HG03039 (cell line): ENCODE measurements around the gene ZC3HAV1.
"Not testable (repeated sequence)": the region's sequence is repeated elsewhere in the genome, so short reads cannot be mapped to it uniquely, and the experiment has no call there.

Source experiments
- ATAC-seq: cut with Tn5 transposase; IDR thresholded peaks from one replicate; pipeline ENCODE4 v1.9.1; 2021; ENCODE audit warnings: mild to moderate bottlenecking, moderate library complexity; ENCODE audit not compliant: unreplicated experiment

Gene ZC3HAV1

DNA sequence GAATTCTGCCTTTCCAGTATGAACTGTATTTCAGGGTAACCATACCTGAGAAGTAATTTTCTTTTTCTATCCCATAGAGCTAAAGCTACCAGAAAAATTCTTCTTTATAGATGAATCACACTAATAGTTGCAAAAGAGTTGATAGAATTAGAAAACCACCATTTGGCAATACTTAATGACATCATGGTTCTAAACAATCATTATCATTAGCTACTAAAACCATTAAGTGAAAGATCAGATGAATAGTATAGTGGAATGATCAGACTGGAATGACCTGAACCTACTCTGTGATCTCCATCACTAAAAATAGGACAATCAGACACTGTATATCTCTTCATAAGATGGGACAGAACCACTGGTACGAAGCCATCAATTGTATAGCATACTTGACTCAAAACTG is 53.8 kb downstream of the ZC3HAV1 start:
- ATAC-seq: no peak

DNA sequence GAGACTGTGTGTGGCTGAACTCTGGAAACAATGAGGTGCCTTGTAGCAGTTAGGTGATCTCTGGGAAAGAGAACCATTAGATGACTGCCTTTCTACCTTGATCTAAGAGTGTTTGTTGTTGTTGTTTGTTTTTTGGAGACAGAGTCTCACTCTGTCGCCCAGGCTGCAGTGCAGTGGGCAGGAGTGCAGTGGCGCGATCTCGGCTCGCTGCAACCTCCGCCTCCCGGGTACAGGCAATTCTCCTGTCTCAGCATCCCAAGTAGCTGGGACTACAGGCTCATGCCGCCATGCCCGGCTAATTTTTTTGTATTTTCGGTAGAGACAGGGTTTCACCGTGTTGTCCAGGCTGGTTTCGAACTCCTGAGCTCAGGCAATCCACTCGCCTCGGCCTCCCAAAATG is 54.9 kb downstream of the ZC3HAV1 start:
- not testable (repeated sequence) for ATAC-seq

DNA sequence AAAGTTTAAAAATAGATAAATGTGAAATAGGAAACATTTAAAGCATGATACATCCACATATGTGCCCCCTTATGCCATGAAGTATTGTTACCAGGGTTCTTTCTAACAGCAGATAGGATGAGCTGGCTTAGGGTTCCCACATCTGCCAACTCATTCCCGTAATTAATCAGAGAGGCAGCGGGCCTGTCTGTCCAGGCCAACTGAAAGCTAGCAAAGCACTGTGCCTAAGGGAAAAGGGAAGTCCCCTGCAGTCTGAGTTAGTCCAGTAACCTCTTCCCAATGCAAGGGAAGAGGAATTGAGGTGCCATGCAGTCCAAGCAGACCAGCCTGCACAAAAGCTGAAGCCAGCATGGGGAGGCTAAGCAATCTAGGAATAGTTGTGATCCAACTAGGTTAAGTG is 55.4 kb downstream of the ZC3HAV1 start:
- no peak for ATAC-seq

DNA sequence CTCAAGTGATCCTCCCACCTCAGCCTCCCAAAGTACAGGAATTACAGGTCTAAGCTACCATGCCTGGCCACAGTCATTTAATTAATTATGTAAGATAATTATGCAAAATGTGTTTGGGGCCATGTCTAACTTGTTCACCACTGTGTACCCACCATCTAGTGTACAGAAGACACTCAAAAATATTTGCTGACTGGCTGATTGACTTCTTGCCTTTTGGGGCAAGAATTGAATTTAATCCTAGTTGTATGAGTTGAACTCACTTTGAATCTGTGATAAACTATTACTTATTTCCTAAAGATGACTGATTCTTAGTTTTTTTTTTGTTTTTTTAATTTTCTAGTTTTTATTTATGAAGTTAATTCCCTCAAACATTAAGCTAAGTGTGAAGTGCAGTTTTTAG is 57.9 kb downstream of the ZC3HAV1 start:
- no peak for ATAC-seq

DNA sequence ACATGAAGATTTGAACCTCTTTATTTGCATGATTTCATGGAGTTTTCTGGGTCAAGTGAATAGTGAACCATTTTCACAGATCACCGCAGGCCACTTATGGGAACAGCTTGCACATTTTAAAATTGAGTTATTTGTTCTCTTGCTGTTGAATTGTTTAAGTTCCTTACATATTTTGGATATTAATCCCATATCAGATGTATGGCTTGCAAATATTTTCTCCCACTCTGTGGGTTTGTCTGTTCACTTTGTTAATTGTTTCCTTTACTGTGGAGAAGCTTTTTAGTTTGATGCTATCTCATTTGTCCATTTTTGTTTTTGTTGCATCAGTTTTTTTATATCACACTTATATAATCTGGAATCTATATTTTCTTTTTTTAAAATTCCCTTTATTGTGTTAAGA is 59.6 kb downstream of the ZC3HAV1 start:
- ATAC-seq: no peak

DNA sequence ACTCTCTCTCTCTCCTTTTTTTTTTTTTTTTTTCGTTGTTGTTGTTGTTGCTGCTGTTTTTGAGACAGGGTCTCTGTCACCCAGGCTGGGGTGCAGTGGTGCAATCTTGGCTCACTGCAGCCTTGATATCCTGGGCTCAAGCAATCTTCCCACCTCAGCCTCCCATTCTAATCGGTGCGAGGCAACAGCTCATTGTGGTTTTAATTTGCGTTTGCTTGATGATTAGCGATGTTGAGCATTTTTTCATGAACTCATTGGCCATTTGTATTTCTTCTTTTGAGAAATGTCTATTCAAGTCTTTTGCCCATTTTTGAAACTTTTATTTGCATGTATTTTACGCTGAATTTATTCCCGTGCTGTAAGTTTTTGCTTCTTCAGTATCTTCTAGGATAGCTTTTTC is 60.4 kb downstream of the ZC3HAV1 start:
- no peak for ATAC-seq

DNA sequence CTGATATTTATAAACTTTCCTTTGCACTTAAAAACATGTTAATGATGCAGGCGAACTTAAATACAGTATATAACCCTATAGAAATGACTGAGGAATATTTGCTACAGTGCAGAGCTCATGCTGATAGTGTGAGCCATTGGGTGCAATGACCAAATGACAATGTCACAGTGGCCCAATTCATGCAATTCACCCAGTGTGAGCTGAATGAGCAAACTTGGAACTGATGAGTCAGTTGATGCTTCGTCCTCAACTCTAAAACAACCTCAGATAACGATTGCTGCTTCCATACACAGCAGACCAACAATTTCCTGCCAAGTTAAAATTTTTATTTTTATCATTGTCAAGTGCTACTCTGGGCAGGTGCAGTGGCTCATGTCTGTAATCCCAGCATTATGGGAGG is 61.5 kb downstream of the ZC3HAV1 start:
- no peak for ATAC-seq

DNA sequence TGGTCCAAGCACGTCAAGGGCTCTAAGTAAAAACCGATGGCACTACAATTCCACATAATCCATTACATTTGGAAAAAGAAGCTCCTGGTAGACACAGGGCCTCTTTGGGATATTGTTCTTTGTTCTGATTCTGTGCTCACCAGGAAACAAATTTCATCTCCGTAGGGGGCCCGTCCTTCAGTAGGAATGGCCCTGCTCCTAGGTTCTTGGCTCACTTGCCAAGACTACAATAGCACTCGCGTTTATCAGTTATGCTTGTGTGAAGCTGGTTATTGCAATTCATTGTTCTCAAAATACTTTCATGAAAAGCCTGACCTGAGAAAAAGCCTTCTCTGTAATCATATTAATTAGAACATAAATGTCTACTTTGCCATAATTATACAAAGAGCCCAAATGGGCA is 63.4 kb downstream of the ZC3HAV1 start:
- ATAC-seq: no peak

DNA sequence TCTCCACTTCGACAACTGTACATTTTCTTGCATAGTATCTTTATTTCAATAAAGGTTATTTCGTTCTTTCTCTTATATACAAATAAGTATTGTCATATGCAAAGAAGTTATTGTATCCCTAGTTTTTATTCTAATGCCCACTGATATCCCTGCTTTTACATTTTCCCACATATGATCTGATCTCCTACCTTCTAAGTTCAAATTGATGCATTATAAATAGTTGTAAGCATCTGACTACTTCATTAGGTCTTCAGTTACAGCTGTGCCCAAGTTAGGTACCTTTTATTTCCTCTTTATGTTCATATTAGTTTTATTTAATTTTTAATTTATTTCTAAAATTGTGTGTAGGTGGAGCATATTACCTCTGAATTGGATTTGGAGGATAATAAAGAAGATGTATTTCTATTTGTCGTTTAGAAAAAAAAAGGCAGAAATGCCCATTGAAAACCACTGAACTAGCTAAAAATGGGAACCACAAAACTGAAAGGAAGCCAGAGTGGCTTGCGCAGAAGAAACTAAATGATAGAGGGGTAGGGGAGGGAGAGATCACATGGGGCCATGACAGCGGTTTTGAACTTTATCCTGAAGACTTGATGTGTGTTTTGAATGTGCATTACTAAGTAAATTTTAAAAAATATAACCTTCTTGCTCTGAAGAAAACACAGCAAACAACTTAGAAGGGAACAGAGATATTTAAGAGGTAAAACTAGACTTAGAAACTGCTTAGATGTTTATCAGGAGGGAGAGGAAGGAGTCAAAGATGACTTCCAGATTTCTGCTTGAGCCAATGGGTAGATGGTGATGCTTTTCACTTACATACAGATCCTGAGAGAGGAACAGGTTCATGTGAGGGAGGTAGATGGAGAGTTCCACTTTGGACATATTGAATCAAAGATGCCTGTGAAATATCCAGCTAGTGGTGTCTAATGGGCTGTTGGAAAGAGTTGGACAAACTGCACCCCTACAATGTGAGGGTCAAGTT is 64.4 kb downstream of the ZC3HAV1 start:
- no peak for ATAC-seq

DNA sequence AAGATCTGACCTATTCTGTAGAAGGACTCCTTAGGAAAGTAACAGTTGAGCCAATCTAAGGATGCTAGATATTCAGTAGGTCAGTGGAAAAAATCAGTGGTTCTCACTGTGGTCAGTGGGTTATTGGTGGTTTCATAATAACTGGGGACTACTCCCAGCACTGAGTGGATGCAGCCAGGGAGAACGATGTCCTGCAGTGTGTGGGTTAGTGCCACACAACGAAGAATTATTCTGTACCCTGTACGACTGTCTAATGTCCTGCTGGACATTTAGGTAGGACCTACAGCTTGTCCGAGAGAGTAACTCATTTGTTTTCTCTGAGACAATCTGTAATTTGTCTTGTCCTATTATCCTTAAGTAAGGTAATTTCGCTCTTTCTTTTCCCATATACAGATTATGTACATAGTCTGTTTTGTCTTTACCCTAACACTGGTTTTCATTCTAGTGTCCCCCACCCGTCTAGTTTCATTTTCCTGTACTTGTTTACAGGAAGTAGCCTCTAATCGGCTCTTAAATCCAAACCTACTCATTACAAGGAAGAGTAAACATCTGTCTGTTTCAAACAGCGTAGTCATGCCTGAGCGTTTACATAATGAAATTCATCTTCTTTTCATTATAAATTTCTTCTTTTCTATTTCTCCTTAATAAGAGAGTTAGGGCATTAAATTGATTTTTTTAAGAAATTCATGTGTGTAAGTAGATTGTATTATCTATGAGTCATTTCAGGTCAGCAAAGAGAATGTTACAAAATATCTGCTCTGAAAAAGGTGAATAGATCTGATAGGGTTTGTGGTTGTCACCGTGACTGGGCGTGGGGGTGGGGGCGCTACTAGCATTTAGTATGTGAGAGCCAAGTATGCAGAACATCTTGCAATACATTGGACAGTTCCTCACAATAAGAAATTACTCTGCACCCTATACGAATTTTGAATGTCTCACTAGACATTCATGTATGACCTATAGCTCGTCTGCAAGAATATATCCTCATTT is 65.4 kb downstream of the ZC3HAV1 start:
- ATAC-seq: no peak

DNA sequence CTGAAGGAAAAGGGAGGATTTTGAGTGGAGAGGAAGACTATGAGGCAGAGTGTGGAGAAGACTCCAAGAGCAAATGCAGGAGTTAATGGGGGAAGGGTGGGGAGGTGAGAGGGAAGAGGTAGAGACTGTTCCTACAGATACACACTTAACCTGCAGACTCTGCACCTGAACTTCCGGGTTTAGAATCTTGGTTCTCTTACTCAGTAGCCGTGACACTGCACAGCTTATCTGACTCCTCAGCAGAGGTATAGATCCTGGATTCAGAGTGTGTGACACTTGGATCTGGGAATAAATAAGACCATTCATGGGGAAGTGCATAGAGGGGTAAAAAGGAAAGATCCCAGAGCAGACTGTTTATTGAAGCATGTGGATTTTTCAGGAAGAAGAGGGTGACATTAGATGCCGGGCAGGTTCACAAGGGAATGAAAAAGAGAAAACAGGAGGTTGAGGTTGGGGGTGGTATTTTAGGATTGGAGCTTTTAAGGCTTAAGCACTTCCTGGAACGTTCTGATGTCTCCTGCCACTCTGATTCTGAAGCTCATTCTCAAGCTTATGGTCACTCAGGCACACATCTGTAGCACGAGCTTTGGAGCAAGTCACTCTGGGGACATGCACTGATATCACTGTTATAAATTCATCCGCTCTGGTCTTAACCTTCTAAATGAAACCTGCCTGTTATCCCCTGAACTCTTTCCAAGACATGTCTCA is 68.0 kb downstream of the ZC3HAV1 start:
- no peak for ATAC-seq

DNA sequence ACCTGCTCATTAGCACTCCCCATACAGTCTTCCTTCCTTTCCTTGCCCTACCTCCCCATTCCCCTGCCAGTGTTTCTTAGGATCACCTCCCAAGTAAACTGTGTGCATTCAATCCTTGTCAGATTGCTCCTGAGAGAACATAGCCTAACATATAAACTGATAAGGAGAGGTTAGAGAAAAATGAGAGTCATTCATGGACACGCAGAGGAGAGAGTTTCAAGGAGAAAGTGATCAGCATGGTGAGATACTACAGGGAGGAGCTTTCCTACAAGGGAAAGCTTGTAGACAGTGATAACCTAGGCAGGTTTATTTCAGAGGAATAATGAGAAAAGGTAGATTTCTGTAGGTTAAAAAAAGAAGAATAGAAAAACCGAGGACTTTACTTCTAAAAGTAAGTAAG is 70.8 kb downstream of the ZC3HAV1 start:
- no peak for ATAC-seq

DNA sequence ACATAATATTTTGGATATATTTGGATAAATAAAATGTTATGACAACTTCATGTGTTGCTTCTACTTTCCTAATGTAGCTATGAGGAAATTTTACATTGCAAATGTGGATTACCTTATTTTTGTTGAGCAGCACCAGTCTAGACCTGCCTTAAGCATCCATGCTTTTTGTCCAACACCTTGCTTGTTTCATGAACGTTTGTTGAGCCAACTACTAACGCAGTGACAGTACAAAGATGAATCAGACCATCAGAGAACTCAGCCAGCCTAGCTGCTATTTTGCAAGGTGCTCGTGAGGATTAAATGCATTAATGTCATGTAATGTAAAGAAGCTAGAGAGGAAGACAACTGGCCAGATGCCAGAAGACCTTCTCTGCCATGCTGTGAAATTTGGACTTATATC is 72.6 kb downstream of the ZC3HAV1 start:
- ATAC-seq: no peak

DNA sequence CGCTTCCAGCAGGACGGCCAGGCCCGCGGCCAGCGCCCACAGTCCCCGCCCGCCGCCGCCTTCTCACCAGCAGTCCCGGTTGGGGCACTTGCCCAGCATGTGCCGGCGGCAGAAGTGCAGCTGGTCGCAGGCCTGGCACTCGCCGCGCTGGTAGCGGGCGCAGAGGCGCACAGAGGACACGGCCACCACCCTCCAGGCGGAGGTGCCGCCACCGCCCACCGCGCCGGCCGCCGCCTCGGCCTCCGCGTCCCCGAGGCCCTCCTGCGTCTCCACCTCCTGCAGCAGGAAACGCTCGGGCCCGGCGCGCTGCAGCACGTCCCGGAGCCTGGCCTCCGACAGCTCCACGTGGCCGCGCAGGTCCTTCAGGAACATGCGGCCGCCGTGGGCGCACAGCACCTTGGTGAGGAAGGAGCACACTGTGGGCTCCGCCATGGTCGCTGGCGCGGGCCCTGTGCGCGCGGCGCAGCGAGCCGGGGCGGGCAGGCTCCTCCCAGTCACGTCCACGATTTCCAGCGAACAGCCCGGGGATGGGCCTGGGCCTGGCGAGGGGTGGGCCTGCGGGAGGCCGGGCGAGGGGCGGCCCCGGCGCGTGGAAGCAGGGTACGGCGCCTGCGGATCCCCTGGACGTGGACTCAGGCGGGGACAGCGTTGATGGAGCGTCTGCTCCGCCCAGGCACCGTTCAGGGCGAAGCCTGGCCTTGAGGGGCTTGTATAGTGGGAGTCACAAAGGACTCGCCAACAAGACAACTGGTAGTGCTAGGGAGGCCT is 73.8 kb downstream of the ZC3HAV1 start, which contains the start of gene ZC3HAV1L:
Gene ZC3HAV1L (minus strand): TSS at position 457 of the 768 bp plus-strand sequence. CDS start 25 bp downstream, at position 432.
- peak; percentile 82 for ATAC-seq

DNA sequence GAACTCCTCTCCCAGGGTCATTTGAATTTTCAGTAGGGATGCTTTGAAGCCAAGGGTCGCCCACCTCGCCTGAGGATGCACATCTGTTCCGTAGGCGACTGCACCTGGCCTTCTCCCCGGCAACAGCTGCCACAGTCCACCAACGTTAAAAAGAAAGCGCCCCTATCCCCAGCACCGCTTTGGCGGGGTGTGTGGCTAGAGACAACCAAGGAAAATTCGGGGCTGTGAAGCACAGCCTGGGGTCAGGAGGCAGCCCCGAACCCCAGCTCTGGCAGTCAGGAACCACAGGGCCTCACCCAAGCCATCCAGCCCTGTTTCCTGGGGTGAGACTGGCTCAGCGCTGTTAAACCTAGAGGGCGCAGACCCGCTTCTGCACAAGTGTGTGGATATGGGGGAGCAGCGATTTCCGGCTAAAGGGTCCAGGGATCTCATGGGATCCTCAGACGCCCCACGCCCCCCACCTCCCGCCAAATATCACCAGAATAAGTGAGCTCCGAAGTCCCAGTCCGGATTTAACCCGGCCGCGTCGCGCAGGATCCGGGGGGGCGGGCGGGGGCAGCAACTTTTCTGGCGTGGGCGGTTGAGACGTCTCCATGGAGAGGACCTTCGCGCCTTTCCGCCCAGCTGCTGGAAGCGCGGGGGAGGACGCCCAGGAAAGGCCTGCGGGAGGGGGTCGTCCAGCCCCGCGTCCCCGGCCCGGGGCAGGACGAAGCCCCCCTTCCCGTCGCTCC is 74.5 kb downstream of the ZC3HAV1 start:
- ATAC-seq: peak; percentile 27

DNA sequence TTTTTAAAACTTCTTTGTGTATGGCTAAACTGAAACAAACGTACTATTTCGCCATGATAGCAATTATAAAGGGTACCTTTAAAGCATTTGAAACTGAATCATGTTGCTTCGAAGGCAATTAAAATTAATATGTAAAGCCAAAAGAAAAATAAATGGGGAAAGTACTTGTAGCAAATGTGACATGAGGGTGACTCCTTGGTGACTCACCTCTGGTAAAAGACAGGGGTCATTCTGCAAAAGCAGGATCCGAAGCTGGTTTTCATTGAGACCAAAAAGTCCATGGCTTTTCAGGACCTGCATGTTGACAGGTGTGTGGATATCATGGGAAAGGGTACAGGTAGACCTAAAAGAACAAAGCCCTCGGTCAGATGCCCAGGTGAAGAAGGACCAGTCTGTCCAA is 75.2 kb downstream of the ZC3HAV1 start:
- ATAC-seq: no peak

DNA sequence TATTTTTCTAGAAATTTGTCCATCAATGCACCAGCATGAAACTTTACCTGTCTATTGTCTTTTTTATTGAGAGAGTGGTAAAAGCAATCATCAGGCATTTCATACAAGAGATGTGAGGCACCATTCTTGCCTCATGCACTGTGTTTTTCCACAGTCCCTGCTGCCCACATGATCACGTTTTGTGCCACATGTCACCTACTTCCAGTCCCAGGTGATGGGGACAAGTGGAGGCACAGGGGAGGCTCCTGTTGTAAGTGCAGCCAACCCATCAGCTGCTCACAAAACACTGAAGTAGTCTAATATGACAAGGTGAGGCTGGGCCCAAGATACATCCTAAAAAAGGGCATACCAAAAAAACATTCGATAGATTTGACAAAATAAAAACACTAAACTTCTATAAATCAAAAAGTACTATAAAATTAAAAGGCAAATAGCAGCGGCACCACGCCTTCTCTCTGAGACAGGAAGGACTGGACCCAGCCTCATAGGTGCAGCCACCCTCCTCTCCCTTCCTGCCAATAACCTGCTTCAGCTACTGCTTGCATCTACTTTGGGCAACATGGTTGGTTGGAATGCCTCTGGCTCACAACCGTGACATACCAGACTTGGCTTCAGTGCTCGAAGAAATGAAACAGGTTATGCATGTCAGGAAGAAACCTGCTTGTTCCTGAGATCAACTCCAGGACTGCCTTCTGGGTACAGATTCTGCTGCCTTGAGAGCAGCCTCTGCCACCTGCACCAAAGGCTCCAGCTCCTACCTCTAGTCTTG is 76.0 kb downstream of the ZC3HAV1 start:
- ATAC-seq: no peak

DNA sequence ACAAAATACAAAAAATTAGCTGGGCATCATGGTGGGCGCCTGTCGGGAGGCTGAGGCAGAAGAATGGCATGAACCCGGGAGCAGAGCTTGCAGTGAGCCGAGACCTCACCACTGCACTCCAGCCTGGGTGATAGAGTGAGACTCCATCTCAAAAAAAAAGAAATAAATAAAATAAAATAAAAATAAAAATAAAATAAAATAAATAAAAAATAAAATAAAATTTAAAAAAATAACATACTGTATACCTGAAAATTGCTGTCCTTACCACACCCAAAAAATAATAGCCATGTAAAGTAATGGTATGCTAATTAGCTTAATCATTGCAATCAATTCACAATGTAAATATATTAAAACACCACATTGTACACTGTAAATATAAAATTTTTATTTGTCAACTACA is 77.0 kb downstream of the ZC3HAV1 start:
- no peak for ATAC-seq

DNA sequence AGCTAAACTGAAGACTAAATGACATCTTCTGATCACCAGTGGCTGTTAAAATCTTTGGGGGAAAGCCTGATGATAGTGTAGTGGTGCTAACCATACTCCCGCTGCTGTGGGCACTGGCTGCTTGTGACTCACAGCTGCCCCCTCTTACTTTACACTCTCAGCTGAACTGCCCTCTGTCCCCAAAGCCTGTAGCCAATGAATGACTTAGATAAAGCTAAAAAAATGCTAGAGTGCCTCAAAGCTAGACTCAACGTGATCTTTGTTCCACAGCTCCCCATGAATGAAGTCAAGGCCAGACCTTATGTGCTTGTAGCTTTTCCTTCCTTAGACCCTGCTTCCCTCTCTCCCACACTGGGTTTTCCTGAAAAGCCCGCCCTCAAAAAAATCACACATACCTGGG is 80.2 kb downstream of the ZC3HAV1 start:
- no peak for ATAC-seq
